MCF 10A (cell line): ENCODE data around the gene CCNI2. TPM values are rescaled to one million over a fixed set of nuclear protein-coding genes. Genes with fewer than 3 reads are reported as not detected.

ENCODE experiments used
- BruUV-seq: library from RNA; stranded (reverse); fragments of 400-500 nt; replicated peaks from 2 replicates; lab custom pipeline; 2021; lab: Mats Ljungman, UMichigan
- CTCF ChIA-PET: fragments of 300-600 bp; sonication (Branson Sonifier 250); formaldehyde crosslinking; extraction: SDS; loops from one replicate; lab custom pipeline; 2021; ENCODE audit warnings: antibody characterized with exemption, inconsistent platforms; lab: Yijun Ruan, JAX
- POLR2A ChIA-PET: fragments of 300-600, 350-650 bp; sonication (Branson Sonifier 250); formaldehyde crosslinking; extraction: SDS; loops from one replicate; lab custom pipeline; 2020; ENCODE audit warnings: antibody characterized with exemption, inconsistent platforms; lab: Yijun Ruan, JAX
- DNase-seq: peaks from one replicate; pipeline ENCODE4 v3.0.0-alpha.2; 2018; ENCODE audit not compliant: unreplicated experiment
- H3K27ac Mint-ChIP-seq: one replicate; pipeline ENCODE4 v1.8.0; 2022; ENCODE audit warnings: mild to moderate bottlenecking, low read depth, mixed read lengths; ENCODE audit not compliant: unreplicated experiment
- H3K27me3 Mint-ChIP-seq: one replicate; pipeline ENCODE4 v1.8.0; 2022; ENCODE audit warnings: mixed read lengths; ENCODE audit not compliant: insufficient read depth, unreplicated experiment
- H3K36me3 Mint-ChIP-seq: one replicate; pipeline ENCODE4 v1.8.0; 2022; ENCODE audit warnings: mild to moderate bottlenecking, moderate library complexity, mixed read lengths; ENCODE audit not compliant: insufficient read depth, unreplicated experiment
- H3K4me1 Mint-ChIP-seq: one replicate; pipeline ENCODE4 v1.8.0; 2022; ENCODE audit warnings: mixed read lengths; ENCODE audit not compliant: insufficient read depth, unreplicated experiment
- H3K4me3 Mint-ChIP-seq: one replicate; pipeline ENCODE4 v1.8.0; 2022; ENCODE audit warnings: mild to moderate bottlenecking, moderate library complexity, mixed read lengths; ENCODE audit not compliant: unreplicated experiment
- H3K9me3 Mint-ChIP-seq: one replicate; pipeline ENCODE4 v1.8.0; 2022; ENCODE audit warnings: mixed read lengths; ENCODE audit not compliant: unreplicated experiment
- CTCF ChIP-seq: fragments of 200-600 bp; IDR thresholded peaks from one replicate; pipeline ENCODE4 v1.8.0; 2022; ENCODE audit warnings: antibody characterized with exemption, mild to moderate bottlenecking; ENCODE audit not compliant: unreplicated experiment
- intact Hi-C: fragments of 100-400 bp; cut with micrococcal nuclease; formaldehyde crosslinking; loops from 2 replicates; pipeline ENCODE4 v1.14.1; 2022
- total RNA-seq: library from RNA; stranded (reverse); gene quantifications from 2 replicates; pipeline ENCODE4 v1.2.3, GENCODE V29; 2022

The CCNI2 gene
- total RNA-seq, 1 experiment from 2014 or later, result 0.16 TPM

GRCh38 chr5:132788990-132789886, 42.0 kb downstream of the CCNI2 start:
- H3K4me3 Mint-ChIP-seq, result no peak overlapping the region
- no peak for TF ChIP-seq CTCF
- no peaks in the 10 kb centered on the region for H3K9me3 Mint-ChIP-seq
- DNase-seq, result no peak
- ChIA-PET CTCF (interaction anchor here (0.6 kb wide), 1 partner anchor 8 kb away, joined by 3 read pairs; no protein-coding TSS in a partner anchor), POLR2A (interaction anchor here (0.9 kb wide), 1 partner anchor 12 kb away, joined by 4 read pairs; no protein-coding TSS in a partner anchor)
- no peak overlapping the region for H3K27ac Mint-ChIP-seq
- BruUV-seq, result no TSS peak
- no peaks in the 10 kb centered on the region for H3K36me3 Mint-ChIP-seq
- intact Hi-C loops, result no loop called here
- H3K4me1 Mint-ChIP-seq, result no peaks in the 10 kb centered on the region
- no peaks in the 10 kb centered on the region for H3K27me3 Mint-ChIP-seq

GRCh38 chr5:132790201-132790865, 43.1 kb downstream of the CCNI2 start:
- POLR2A ChIA-PET, result interaction anchor here (0.6 to 0.9 kb wide), 2 partner anchors 11 to 23 kb away, joined by 3 to 4 read pairs; partner anchors contain the start of gene SOWAHA
- intact Hi-C loops, result loop anchor here (5.0 kb wide), 1 partner anchor 148 kb away; no protein-coding TSS in a partner anchor
- no peak for TF ChIP-seq CTCF
- no peaks in the 10 kb centered on the region for H3K9me3 Mint-ChIP-seq
- no peaks in the 10 kb centered on the region for H3K27me3 Mint-ChIP-seq
- no peaks in the 10 kb centered on the region for H3K4me1 Mint-ChIP-seq
- no peak overlapping the region for H3K27ac Mint-ChIP-seq
- H3K4me3 Mint-ChIP-seq, result no peak overlapping the region
- H3K36me3 Mint-ChIP-seq, result no peaks in the 10 kb centered on the region
- no peak for DNase-seq
- no TSS peak for BruUV-seq
- CTCF ChIA-PET, result interaction anchor here (0.7 to 0.9 kb wide), 2 partner anchors 30 to 98 kb away, joined by 3 to 4 read pairs; no protein-coding TSS in a partner anchor

GRCh38 chr5:132791026-132791425, 43.8 kb downstream of the CCNI2 start:
- POLR2A ChIA-PET, result no interaction called here
- Mint-ChIP-seq H3K4me3 (no peak overlapping the region), H3K9me3 (no peaks in the 10 kb centered on the region), H3K27ac (no peak overlapping the region), H3K36me3 (no peaks in the 10 kb centered on the region), H3K4me1 (no peaks in the 10 kb centered on the region), H3K27me3 (no peaks in the 10 kb centered on the region)
- DNase-seq, result no peak
- no peak for TF ChIP-seq CTCF
- CTCF ChIA-PET, result interaction anchor here (0.7 to 0.9 kb wide), 3 partner anchors 29 to 97 kb away, joined by 3 to 5 read pairs (median 4); no protein-coding TSS in a partner anchor
- BruUV-seq, result no TSS peak
- intact Hi-C loops, result loop anchor here (5.0 kb wide), 1 partner anchor 149 kb away; no protein-coding TSS in a partner anchor
